ENCODE measurements around the gene FAM217B. TPM values are rescaled to one million over a fixed set of nuclear protein-coding genes. Genes with fewer than 3 reads are reported as not detected.

Gene FAM217B
- total and polyA plus RNA-seq, 4 donors = 0.88 to 5.0 (median 1.7) TPM

GRCh38 chr20:59931511-59932312 is 8.5 kb upstream of the FAM217B start:
- peaks cover 0 to 12% (median 6%) of the 10 kb centered on the region in 4 donors for H3K4me1 ChIP-seq (ENCODE audit: control insufficient read depth in 4 of 4, insufficient read depth in 4 of 4, low read length in 3 of 4)
- peaks cover 0 to 8% (median 1%) of the 10 kb centered on the region in 4 donors for H3K27me3 ChIP-seq (ENCODE audit: control insufficient read depth in 4 of 4, insufficient read depth in 4 of 4, low read length in 3 of 4)
- no peaks in the 10 kb centered on the region for H3K9me3 ChIP-seq (ENCODE audit: control insufficient read depth in 4 of 4, low read length in 3 of 4)
- no peak overlapping the region for H3K9ac ChIP-seq (ENCODE audit: low read depth in 1 of 2, low read length in 2 of 2)
- WGBS = 90% methylated on average over 9 of the region's 9 CpGs
- no peaks in the 10 kb centered on the region for H3K36me3 ChIP-seq (ENCODE audit: control insufficient read depth in 4 of 4, insufficient read depth in 3 of 4, low read depth in 1 of 4, low read length in 3 of 4)
- DNase-seq (ENCODE audit: low spot score) = no peak
- no peak overlapping the region for H3K27ac ChIP-seq (ENCODE audit: low read depth in 1 of 2, low read length in 2 of 2)
- TF ChIP-seq GABPA (IDR thresholded peaks at IDR 0.05 in 1 of 2, conservative IDR thresholded peaks at IDR 0.05 in 1 of 2) = no peak
- TF ChIP-seq, protein P1, sequence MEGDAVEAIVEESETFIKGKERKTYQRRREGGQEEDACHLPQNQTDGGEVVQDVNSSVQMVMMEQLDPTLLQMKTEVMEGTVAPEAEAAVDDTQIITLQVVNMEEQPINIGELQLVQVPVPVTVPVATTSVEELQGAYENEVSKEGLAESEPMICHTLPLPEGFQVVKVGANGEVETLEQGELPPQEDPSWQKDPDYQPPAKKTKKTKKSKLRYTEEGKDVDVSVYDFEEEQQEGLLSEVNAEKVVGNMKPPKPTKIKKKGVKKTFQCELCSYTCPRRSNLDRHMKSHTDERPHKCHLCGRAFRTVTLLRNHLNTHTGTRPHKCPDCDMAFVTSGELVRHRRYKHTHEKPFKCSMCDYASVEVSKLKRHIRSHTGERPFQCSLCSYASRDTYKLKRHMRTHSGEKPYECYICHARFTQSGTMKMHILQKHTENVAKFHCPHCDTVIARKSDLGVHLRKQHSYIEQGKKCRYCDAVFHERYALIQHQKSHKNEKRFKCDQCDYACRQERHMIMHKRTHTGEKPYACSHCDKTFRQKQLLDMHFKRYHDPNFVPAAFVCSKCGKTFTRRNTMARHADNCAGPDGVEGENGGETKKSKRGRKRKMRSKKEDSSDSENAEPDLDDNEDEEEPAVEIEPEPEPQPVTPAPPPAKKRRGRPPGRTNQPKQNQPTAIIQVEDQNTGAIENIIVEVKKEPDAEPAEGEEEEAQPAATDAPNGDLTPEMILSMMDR (IDR thresholded peaks at IDR 0.05; ENCODE audit: low read depth, low read length, missing input control) = no peak
- TF ChIP-seq RXRA (IDR thresholded peaks at IDR 0.05) = no peak
- TF ChIP-seq HNF4A (conservative IDR thresholded peaks at IDR 0.05) = no peak
- TF ChIP-seq HNF4G (IDR thresholded peaks at IDR 0.05) = no peak
- TF ChIP-seq, protein P2, sequence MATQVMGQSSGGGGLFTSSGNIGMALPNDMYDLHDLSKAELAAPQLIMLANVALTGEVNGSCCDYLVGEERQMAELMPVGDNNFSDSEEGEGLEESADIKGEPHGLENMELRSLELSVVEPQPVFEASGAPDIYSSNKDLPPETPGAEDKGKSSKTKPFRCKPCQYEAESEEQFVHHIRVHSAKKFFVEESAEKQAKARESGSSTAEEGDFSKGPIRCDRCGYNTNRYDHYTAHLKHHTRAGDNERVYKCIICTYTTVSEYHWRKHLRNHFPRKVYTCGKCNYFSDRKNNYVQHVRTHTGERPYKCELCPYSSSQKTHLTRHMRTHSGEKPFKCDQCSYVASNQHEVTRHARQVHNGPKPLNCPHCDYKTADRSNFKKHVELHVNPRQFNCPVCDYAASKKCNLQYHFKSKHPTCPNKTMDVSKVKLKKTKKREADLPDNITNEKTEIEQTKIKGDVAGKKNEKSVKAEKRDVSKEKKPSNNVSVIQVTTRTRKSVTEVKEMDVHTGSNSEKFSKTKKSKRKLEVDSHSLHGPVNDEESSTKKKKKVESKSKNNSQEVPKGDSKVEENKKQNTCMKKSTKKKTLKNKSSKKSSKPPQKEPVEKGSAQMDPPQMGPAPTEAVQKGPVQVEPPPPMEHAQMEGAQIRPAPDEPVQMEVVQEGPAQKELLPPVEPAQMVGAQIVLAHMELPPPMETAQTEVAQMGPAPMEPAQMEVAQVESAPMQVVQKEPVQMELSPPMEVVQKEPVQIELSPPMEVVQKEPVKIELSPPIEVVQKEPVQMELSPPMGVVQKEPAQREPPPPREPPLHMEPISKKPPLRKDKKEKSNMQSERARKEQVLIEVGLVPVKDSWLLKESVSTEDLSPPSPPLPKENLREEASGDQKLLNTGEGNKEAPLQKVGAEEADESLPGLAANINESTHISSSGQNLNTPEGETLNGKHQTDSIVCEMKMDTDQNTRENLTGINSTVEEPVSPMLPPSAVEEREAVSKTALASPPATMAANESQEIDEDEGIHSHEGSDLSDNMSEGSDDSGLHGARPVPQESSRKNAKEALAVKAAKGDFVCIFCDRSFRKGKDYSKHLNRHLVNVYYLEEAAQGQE (IDR thresholded peaks at IDR 0.05) = no peak
- TF ChIP-seq TAF1 (conservative IDR thresholded peaks at IDR 0.05) = no peak
- TF ChIP-seq ATF3 (IDR thresholded peaks at IDR 0.05) = no peak
- TF ChIP-seq FOXA2 (IDR thresholded peaks at IDR 0.05) = no peak
- no peak for TF ChIP-seq FOXA1 (IDR thresholded peaks at IDR 0.05)
- no peak for TF ChIP-seq SP1 (IDR thresholded peaks at IDR 0.05)
- no peak for TF ChIP-seq YY1 (IDR thresholded peaks at IDR 0.05)
- no peak for TF ChIP-seq JUND (IDR thresholded peaks at IDR 0.05)
- no peak for TF ChIP-seq NR2F2 (IDR thresholded peaks at IDR 0.05)
- no peak for TF ChIP-seq RAD21 (IDR thresholded peaks at IDR 0.05)
- no peak for TF ChIP-seq EGR1 (IDR thresholded peaks at IDR 0.05; ENCODE audit: low read depth in 2 of 2)
- TF ChIP-seq ZBTB33 (IDR thresholded peaks at IDR 0.05) = no peak
- no peak for TF ChIP-seq MAX (IDR thresholded peaks at IDR 0.05)
- no peak overlapping the region for H3K4me3 ChIP-seq (ENCODE audit: low read depth in 1 of 3, low read length in 3 of 3)

Measured in liver (tissue), 9 donors.